Smooth muscle cell (in vitro differentiated cells): ENCODE measurements around the gene DGKI. TPM values are rescaled to one million over a fixed set of nuclear protein-coding genes. Genes with fewer than 3 reads are reported as not detected.

ENCODE experiments used
- DNase-seq: peaks from one replicate; lab custom pipeline; 2025; ENCODE audit not compliant: unreplicated experiment; lab: John Stamatoyannopoulos, UW
- H2AFZ ChIP-seq: fragments of 200-600 bp; sonication (generic); 2 replicates; pipeline ENCODE4 v1.6.0; 2016; ENCODE audit warnings: antibody characterized with exemption, low read depth, mild to moderate bottlenecking
- H3F3A ChIP-seq: fragments of 200-600 bp; sonication (generic); 2 replicates; pipeline ENCODE4 v1.6.0; 2017; ENCODE audit warnings: antibody characterized with exemption, low read depth
- H3K27ac ChIP-seq: fragments of 200-600 bp; sonication (generic); 2 replicates; pipeline ENCODE4 v1.5.1; 2016; ENCODE audit warnings: low read depth, mild to moderate bottlenecking
- H3K27me3 ChIP-seq: fragments of 200-600 bp; sonication (generic); 2 replicates; pipeline ENCODE4 v1.6.1; 2016; ENCODE audit warnings: low read depth, mild to moderate bottlenecking
- H3K36me3 ChIP-seq: fragments of 200-600 bp; sonication (generic); 2 replicates; pipeline ENCODE4 v1.5.1; 2016; ENCODE audit warnings: low read depth
- H3K4me1 ChIP-seq: fragments of 200-600 bp; sonication (generic); 2 replicates; pipeline ENCODE4 v1.5.1; 2016; ENCODE audit warnings: low read depth
- H3K4me2 ChIP-seq: fragments of 200-600 bp; sonication (generic); 2 replicates; pipeline ENCODE4 v1.6.0; 2016; ENCODE audit warnings: mild to moderate bottlenecking
- H3K4me3 ChIP-seq: fragments of 200-600 bp; sonication (generic); 2 replicates; pipeline ENCODE4 v1.5.1; 2016; ENCODE audit warnings: mild to moderate bottlenecking
- H3K79me2 ChIP-seq: fragments of 200-600 bp; sonication (generic); 2 replicates; pipeline ENCODE4 v1.6.0; 2016; ENCODE audit warnings: low read depth, mild to moderate bottlenecking
- H3K9ac ChIP-seq: fragments of 200-600 bp; sonication (generic); 2 replicates; pipeline ENCODE4 v1.6.0; 2016; ENCODE audit warnings: low read depth
- H3K9me3 ChIP-seq: fragments of 200-600 bp; sonication (generic); replicated peaks from 2 replicates; pipeline ENCODE4 v1.5.1; 2016; ENCODE audit warnings: low read depth
- H4K20me1 ChIP-seq: fragments of 200-600 bp; sonication (generic); 2 replicates; pipeline ENCODE4 v1.6.0; 2016; ENCODE audit warnings: low read depth
- WGBS: methylation state at CpG from one replicate; pipeline ENCODE4 v1.1.7; 2016; ENCODE audit warnings: low lambda C conversion rate; 5-methylcytosine and 5-hydroxymethylcytosine counted together
- polyA plus RNA-seq: library from polyadenylated mRNA; unstranded; fragments of >200 nt; fragmentation: Nextera tagmentation; extraction: Ambion mirVana; gene quantifications from 2 replicates; pipeline ENCODE4 v1.2.1, GENCODE V29; 2016
- total RNA-seq: library from RNA; depleted of rRNA; stranded (reverse); fragments of >200 nt; gene quantifications from 2 replicates; pipeline ENCODE4 v1.2.3, GENCODE V29; 2014
- TF ChIP-seq, protein P1 (sequence below): fragments of 200-600 bp; sonication (generic); IDR thresholded peaks from 2 replicates; pipeline ENCODE4 v1.5.1; 2017; ENCODE audit warnings: borderline replicate concordance, mild to moderate bottlenecking, antibody characterized with exemption; ENCODE audit not compliant: insufficient read depth, poor library complexity, severe bottlenecking

The DGKI gene
- total and polyA plus RNA-seq, 2 experiments from 2014 or later = 2.5 to 6.2 TPM

GRCh38 chr7:137670222-137671064 is 176.3 kb downstream of the DGKI start:
- H3K4me2 ChIP-seq = peak overlapping the region; percentile 5
- peak overlapping the region; percentile 40 for H3K9ac ChIP-seq
- no peaks in the 10 kb centered on the region for H3K36me3 ChIP-seq
- 64% methylated on average over 7 of the region's 7 CpGs for WGBS
- no peaks in the 10 kb centered on the region for H3K79me2 ChIP-seq
- H3K27me3 ChIP-seq = no peaks in the 10 kb centered on the region
- no peaks in the 10 kb centered on the region for H3F3A ChIP-seq
- H3K27ac ChIP-seq = peak overlapping the region; percentile 54
- TF ChIP-seq, protein P1, sequence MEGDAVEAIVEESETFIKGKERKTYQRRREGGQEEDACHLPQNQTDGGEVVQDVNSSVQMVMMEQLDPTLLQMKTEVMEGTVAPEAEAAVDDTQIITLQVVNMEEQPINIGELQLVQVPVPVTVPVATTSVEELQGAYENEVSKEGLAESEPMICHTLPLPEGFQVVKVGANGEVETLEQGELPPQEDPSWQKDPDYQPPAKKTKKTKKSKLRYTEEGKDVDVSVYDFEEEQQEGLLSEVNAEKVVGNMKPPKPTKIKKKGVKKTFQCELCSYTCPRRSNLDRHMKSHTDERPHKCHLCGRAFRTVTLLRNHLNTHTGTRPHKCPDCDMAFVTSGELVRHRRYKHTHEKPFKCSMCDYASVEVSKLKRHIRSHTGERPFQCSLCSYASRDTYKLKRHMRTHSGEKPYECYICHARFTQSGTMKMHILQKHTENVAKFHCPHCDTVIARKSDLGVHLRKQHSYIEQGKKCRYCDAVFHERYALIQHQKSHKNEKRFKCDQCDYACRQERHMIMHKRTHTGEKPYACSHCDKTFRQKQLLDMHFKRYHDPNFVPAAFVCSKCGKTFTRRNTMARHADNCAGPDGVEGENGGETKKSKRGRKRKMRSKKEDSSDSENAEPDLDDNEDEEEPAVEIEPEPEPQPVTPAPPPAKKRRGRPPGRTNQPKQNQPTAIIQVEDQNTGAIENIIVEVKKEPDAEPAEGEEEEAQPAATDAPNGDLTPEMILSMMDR = no peak
- H2AFZ ChIP-seq = no peak overlapping the region
- peaks cover 3% of the 10 kb centered on the region for H3K4me1 ChIP-seq
- no peak overlapping the region for H3K4me3 ChIP-seq
- no peaks in the 10 kb centered on the region for H3K9me3 ChIP-seq
- no peaks in the 10 kb centered on the region for H4K20me1 ChIP-seq
- no peak for DNase-seq

DNA sequence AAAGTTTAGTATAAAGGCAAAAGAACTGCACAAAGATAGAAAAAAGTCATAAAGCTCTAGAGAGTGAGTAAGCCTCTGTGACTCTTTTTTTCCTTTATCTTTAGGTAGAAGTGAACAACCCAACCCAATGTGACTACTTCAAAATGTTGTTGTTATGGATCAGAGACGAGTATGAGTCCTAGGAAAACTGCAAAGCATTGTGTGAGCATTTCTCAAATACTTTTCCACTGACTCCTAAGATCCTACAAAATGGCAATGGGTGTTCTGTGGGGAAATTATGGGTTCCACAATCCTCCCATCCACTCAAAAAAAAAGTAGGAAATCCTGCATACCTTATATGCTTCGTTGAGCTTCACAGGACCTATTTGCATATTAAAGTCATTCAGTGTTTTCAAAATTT is 177.1 kb downstream of the DGKI start:
- no peaks in the 10 kb centered on the region for H3K79me2 ChIP-seq
- TF ChIP-seq, protein P1 = no peak
- no peaks in the 10 kb centered on the region for H3K9me3 ChIP-seq
- no peaks in the 10 kb centered on the region for H4K20me1 ChIP-seq
- H3K27me3 ChIP-seq = no peaks in the 10 kb centered on the region
- no peak overlapping the region for H3K4me3 ChIP-seq
- peak overlapping the region; percentile 54 for H3K27ac ChIP-seq
- peak overlapping the region; percentile 40 for H3K9ac ChIP-seq
- no peak for DNase-seq
- H3K36me3 ChIP-seq = no peaks in the 10 kb centered on the region
- H3F3A ChIP-seq = no peaks in the 10 kb centered on the region
- WGBS = 31% methylated on average over 2 of the region's 2 CpGs
- peak overlapping the region; percentile 5 for H3K4me2 ChIP-seq
- H2AFZ ChIP-seq = no peak overlapping the region
- peaks cover 3% of the 10 kb centered on the region for H3K4me1 ChIP-seq

GRCh38 chr7:137668404-137668803 is 178.4 kb downstream of the DGKI start:
- Histone ChIP-seq H3F3A (no peaks in the 10 kb centered on the region), H4K20me1 (no peaks in the 10 kb centered on the region), H3K4me1 (peaks cover 3% of the 10 kb centered on the region), H3K36me3 (no peaks in the 10 kb centered on the region), H3K4me3 (no peak overlapping the region), H2AFZ (no peak overlapping the region), H3K9ac (peak overlapping the region; percentile 13), H3K4me2 (peak overlapping the region; percentile 0), H3K27me3 (no peaks in the 10 kb centered on the region), H3K79me2 (no peaks in the 10 kb centered on the region), H3K9me3 (no peaks in the 10 kb centered on the region), H3K27ac (peak overlapping the region; percentile 51)
- no peak for DNase-seq
- WGBS = 78% methylated on average over 2 of the region's 2 CpGs
- TF ChIP-seq, protein P1 = no peak
